Measurements from ENCODE around the gene GPR35. TPM values are rescaled to one million over a fixed set of nuclear protein-coding genes. Genes with fewer than 3 reads are reported as not detected.

Gene GPR35
- total RNA-seq, 1 experiment from 2014 or later, result 1.3 TPM

DNA sequence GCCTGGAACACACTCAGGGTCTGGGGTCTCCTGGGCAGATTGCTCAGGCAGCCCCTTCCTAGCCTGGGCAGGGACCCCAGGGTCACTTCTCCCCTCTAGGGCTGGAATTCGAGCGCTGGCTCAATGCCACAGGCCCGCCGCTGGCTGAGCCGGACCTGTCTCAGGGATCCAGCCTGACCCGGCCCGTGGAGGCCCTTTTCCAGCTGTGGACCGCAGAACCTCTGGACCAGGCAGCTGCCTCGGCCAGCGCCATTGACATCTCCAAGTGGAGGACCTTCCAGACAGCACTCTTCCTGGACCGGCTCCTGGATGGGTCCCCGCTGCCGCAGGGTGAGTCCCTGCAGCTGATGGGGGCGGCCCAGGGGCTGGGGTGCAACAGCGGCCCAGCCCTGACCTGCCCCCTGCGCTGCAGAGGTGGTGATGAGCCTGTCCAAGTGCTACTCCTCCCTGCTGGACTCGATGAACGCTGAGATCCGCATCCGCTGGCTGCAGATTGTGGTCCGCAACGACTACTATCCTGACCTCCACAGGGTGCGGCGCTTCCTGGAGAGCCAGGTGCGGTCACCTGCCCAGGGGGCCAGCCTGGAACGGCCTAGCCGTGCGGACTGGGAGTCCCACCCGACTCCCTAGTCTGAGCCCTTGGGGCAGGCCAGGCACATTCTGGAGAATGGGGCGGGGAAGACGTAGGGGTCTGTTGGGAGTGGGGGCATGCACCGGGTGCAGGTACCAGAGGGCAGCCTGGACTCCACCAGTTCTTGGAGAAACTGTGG lies 48.7 kb upstream of the GPR35 start:
- CTCF ChIA-PET, result no interaction called here

DNA sequence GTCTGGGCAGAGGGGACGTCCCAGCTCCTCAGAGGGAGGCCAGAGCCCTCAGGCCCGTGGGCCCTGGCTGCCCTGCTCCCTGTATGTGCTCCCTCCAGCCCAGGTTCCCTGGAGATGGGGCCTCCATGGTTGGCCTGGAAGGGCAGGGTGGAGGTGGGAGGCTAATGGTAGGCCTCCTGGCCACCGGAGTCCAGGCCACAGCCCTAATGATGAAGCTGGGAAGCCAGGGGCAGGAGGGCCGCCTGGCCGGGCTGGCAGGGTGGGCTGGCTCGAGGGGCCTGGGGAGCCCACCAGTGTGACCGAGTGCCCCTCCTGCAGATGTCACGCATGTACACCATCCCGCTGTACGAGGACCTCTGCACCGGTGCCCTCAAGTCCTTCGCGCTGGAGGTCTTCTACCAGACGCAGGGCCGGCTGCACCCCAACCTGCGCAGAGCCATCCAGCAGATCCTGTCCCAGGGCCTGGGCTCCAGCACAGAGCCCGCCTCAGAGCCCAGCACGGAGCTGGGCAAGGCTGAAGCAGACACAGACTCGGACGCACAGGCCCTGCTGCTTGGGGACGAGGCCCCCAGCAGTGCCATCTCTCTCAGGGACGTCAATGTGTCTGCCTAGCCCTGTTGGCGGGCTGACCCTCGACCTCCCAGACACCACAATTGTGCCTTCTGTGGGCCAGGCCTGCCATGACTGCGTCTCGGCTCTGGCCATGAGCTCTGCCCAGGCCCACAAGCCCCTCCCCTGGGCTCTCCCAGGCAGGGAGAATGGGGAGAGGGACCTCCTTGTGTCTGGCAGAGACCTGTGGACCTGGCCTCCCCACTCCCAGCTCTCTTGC lies 47.8 kb upstream of the GPR35 start:
- in situ Hi-C loops (cut with HindIII; ENCODE audit: low pct_unique_long_range_greater_than_20kb, low sequenced_read_pairs), result no loop called here
- Histone ChIP-seq H3K9me3 (ENCODE audit: control insufficient read depth, insufficient read depth, low read depth, low read length) (no peaks in the 10 kb centered on the region; the same call in 1 of the 2 replicates), H3K27me3 (ENCODE audit: control insufficient read depth, insufficient read depth, low read length) (no peaks in the 10 kb centered on the region), H3K4me3 (ENCODE audit: low read depth in 2 of 2, low read length in 2 of 2) (no peak overlapping the region), H3K36me3 (ENCODE audit: control insufficient read depth, insufficient read depth, low read length) (no peaks in the 10 kb centered on the region), H3K27ac (ENCODE audit: low read length) (no peak overlapping the region), H3K4me1 (ENCODE audit: control insufficient read depth, insufficient read depth, low read length) (peaks cover 10% of the 10 kb centered on the region)
- POLR2A ChIA-PET, result no interaction called here
- ATAC-seq, result peak; percentile 4; the same call in 1 of the 2 replicates
- DNase-seq (ENCODE audit: low read depth, low spot score), result no peak
- intact Hi-C loops (cut with micrococcal nuclease; ENCODE audit: unreplicated experiment), result no loop called here
- TF ChIP-seq SIN3A (IDR thresholded peaks at IDR 0.05; ENCODE audit: borderline replicate concordance, insufficient read depth, low read depth, low read length) (no peak), TCF7L2 (IDR thresholded peaks at IDR 0.05; ENCODE audit: low read depth, low read length) (no peak), POLR2AphosphoS5 (IDR thresholded peaks at IDR 0.05; ENCODE audit: low read depth, low read length) (no peak)
- TF ChIP-seq, protein P1, sequence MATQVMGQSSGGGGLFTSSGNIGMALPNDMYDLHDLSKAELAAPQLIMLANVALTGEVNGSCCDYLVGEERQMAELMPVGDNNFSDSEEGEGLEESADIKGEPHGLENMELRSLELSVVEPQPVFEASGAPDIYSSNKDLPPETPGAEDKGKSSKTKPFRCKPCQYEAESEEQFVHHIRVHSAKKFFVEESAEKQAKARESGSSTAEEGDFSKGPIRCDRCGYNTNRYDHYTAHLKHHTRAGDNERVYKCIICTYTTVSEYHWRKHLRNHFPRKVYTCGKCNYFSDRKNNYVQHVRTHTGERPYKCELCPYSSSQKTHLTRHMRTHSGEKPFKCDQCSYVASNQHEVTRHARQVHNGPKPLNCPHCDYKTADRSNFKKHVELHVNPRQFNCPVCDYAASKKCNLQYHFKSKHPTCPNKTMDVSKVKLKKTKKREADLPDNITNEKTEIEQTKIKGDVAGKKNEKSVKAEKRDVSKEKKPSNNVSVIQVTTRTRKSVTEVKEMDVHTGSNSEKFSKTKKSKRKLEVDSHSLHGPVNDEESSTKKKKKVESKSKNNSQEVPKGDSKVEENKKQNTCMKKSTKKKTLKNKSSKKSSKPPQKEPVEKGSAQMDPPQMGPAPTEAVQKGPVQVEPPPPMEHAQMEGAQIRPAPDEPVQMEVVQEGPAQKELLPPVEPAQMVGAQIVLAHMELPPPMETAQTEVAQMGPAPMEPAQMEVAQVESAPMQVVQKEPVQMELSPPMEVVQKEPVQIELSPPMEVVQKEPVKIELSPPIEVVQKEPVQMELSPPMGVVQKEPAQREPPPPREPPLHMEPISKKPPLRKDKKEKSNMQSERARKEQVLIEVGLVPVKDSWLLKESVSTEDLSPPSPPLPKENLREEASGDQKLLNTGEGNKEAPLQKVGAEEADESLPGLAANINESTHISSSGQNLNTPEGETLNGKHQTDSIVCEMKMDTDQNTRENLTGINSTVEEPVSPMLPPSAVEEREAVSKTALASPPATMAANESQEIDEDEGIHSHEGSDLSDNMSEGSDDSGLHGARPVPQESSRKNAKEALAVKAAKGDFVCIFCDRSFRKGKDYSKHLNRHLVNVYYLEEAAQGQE (IDR thresholded peaks at IDR 0.05; ENCODE audit: insufficient read depth in 1 of 2, low read depth in 2 of 2, low read length in 1 of 2), result no peak
- TF ChIP-seq, protein P2, sequence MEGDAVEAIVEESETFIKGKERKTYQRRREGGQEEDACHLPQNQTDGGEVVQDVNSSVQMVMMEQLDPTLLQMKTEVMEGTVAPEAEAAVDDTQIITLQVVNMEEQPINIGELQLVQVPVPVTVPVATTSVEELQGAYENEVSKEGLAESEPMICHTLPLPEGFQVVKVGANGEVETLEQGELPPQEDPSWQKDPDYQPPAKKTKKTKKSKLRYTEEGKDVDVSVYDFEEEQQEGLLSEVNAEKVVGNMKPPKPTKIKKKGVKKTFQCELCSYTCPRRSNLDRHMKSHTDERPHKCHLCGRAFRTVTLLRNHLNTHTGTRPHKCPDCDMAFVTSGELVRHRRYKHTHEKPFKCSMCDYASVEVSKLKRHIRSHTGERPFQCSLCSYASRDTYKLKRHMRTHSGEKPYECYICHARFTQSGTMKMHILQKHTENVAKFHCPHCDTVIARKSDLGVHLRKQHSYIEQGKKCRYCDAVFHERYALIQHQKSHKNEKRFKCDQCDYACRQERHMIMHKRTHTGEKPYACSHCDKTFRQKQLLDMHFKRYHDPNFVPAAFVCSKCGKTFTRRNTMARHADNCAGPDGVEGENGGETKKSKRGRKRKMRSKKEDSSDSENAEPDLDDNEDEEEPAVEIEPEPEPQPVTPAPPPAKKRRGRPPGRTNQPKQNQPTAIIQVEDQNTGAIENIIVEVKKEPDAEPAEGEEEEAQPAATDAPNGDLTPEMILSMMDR (IDR thresholded peaks at IDR 0.05), result no peak
- BruUV-seq (replicated peaks), result no TSS peak
- CTCF ChIA-PET, result no interaction called here

More for the DNA sequence above, 48.7 kb upstream of the GPR35 start:
- no peaks in the 10 kb centered on the region for H3K27me3 ChIP-seq (ENCODE audit: control insufficient read depth, insufficient read depth, low read length)
- H3K4me1 ChIP-seq (ENCODE audit: control insufficient read depth, insufficient read depth, low read length), result peaks cover 10% of the 10 kb centered on the region
- BruUV-seq (replicated peaks), result no TSS peak
- DNase-seq (ENCODE audit: low read depth, low spot score) (no peak), ATAC-seq (no peak)
- H3K4me3 ChIP-seq (ENCODE audit: low read depth in 2 of 2, low read length in 2 of 2), result no peak overlapping the region
- no peak overlapping the region for H3K27ac ChIP-seq (ENCODE audit: low read length)
- H3K9me3 ChIP-seq (ENCODE audit: control insufficient read depth, insufficient read depth, low read depth, low read length), result no peaks in the 10 kb centered on the region
- TF ChIP-seq TCF7L2 (IDR thresholded peaks at IDR 0.05; ENCODE audit: low read depth, low read length), result no peak
- TF ChIP-seq, protein P1 (IDR thresholded peaks at IDR 0.05; ENCODE audit: insufficient read depth in 1 of 2, low read depth in 2 of 2, low read length in 1 of 2), result no peak
- no peak for TF ChIP-seq POLR2AphosphoS5 (IDR thresholded peaks at IDR 0.05; ENCODE audit: low read depth, low read length)
- TF ChIP-seq, protein P2 (IDR thresholded peaks at IDR 0.05), result no peak
- no peak for TF ChIP-seq SIN3A (IDR thresholded peaks at IDR 0.05; ENCODE audit: borderline replicate concordance, insufficient read depth, low read depth, low read length)
- in situ Hi-C loops (cut with HindIII; ENCODE audit: low pct_unique_long_range_greater_than_20kb, low sequenced_read_pairs), result no loop called here
- H3K36me3 ChIP-seq (ENCODE audit: control insufficient read depth, insufficient read depth, low read length), result no peaks in the 10 kb centered on the region
- intact Hi-C loops (cut with micrococcal nuclease; ENCODE audit: unreplicated experiment), result no loop called here
- POLR2A ChIA-PET, result no interaction called here

Data from Panc1 (cell line).